ENCODE results near the gene MRPS5.

DNA sequence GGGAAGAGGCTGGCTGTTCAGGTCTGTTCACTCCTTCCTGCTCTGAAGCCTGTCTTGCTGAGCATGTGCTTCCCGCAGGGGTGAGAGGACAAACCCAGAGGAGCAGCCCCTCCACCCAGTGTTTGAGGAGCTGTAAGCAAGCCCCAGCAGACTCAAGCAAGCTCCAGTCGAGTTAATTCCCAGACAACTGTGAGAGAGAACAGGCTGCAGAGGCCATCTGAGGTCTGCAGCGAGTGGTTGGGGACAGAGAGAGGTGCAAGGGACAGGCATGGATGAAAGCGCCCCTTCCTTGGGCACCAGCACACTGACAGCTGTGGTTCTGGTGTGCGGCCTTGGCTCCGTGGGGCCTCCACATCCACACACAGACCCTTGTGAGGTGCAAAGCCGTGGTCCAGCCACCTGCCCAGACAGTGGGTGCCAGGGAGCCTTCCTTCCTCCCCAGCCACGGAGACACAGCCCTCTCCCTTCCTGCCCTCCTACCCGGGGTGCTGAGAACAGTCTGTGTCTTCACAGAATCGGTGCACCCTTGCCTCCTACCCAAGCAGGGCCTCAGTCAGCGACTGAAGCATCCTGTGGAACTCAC, 59.9 kb downstream of the MRPS5 start:
- TF ChIP-seq, protein P1, sequence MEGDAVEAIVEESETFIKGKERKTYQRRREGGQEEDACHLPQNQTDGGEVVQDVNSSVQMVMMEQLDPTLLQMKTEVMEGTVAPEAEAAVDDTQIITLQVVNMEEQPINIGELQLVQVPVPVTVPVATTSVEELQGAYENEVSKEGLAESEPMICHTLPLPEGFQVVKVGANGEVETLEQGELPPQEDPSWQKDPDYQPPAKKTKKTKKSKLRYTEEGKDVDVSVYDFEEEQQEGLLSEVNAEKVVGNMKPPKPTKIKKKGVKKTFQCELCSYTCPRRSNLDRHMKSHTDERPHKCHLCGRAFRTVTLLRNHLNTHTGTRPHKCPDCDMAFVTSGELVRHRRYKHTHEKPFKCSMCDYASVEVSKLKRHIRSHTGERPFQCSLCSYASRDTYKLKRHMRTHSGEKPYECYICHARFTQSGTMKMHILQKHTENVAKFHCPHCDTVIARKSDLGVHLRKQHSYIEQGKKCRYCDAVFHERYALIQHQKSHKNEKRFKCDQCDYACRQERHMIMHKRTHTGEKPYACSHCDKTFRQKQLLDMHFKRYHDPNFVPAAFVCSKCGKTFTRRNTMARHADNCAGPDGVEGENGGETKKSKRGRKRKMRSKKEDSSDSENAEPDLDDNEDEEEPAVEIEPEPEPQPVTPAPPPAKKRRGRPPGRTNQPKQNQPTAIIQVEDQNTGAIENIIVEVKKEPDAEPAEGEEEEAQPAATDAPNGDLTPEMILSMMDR (IDR thresholded peaks at IDR 0.05) = no peak
- no peak for TF ChIP-seq POLR2A (IDR thresholded peaks at IDR 0.05)
